ENCODE data around the gene ZNF521. TPM values are rescaled to one million over a fixed set of nuclear protein-coding genes. Genes with fewer than 3 reads are reported as not detected.

The ZNF521 gene
- total RNA-seq, 1 experiment from 2014 or later, result 5.1 TPM

DNA sequence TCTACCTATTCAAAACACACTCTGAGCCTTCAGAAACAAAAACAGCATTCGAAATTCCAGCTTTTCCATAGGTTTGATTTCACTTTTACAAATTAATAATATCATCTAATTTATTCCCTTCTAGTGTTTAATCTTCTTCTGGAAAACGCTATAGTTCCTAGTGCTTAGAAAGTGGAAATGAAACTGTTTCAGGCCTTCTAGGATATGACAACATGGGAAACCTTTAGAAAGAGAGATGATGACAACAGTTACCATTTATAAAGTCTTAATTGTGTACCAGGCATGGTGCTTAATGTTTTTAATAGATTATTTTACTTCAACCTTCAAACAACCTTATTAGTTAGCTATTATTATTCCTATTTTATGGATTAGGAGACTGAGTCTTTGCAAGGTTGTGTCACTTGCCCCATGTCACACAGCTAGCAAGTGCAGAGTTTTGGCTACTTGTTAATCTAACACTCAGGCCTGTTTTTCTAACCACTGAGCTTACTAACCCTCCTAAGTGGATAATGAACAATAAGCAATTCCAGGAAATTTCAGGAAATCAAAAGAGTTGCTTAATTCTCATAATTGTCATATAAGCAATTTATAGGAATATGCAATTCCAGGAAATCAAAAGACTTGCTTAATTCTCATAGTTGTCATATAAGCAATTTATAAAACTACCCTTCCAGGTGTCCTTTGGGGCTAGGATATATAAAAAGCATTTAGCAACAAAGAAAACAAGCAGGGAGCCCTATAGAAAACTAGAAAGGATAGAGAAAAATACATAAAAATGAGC, 206.0 kb downstream of the ZNF521 start:
- Histone ChIP-seq H3K36me3 (replicated peaks; ENCODE audit: control insufficient read depth, insufficient read depth, low read length) (no peaks in the 10 kb centered on the region), H3K27me3 (ENCODE audit: control insufficient read depth, insufficient read depth, low read length) (no peaks in the 10 kb centered on the region), H3K4me3 (ENCODE audit: insufficient read depth, low read depth, low read length) (no peak overlapping the region)
- no peak for DNase-seq

DNA sequence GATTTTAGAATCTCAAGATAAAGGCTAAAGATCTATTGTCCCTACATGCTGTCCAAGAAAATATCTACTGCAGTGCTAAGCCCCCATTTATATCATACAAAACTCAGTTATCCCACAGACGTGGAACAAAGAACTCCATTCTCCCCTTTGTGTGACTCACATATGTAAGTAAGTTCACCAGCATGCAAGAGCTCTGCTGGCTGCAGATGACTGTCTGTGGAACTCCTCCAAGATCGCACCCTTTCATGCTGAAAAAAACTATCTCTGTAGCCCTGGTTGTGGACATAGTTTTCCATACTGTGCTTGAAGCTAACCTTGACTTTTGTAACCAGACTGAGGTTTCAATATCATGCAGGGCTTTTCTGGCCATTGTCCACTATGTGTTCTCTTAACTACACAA, 207.1 kb downstream of the ZNF521 start:
- no peak for DNase-seq
- H3K27me3 ChIP-seq (ENCODE audit: control insufficient read depth, insufficient read depth, low read length), result no peaks in the 10 kb centered on the region
- H3K4me3 ChIP-seq (ENCODE audit: insufficient read depth, low read depth, low read length), result no peak overlapping the region
- H3K36me3 ChIP-seq (replicated peaks; ENCODE audit: control insufficient read depth, insufficient read depth, low read length), result no peaks in the 10 kb centered on the region

DNA sequence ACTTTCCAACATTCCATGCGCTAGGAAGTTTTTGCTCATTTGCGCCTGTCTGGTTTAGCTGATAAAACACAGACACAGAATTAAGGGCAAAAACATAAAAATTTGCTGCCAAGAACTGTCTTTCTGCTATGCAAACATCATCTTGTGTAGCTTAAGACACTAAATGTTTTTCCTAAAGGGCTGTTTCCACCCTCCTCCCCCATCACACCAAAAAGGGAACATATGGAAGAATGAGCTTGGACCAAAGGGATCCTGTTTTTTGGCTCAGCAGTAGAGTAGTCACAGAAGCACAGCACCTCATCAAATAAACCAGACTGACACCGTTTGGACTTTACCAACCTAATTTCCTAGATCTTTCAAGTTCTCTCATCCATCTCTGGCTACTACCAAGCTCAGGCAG, 210.1 kb downstream of the ZNF521 start:
- Histone ChIP-seq H3K4me3 (ENCODE audit: insufficient read depth, low read depth, low read length) (no peak overlapping the region), H3K36me3 (replicated peaks; ENCODE audit: control insufficient read depth, insufficient read depth, low read length) (no peaks in the 10 kb centered on the region), H3K27me3 (ENCODE audit: control insufficient read depth, insufficient read depth, low read length) (no peaks in the 10 kb centered on the region)
- no peak for DNase-seq

DNA sequence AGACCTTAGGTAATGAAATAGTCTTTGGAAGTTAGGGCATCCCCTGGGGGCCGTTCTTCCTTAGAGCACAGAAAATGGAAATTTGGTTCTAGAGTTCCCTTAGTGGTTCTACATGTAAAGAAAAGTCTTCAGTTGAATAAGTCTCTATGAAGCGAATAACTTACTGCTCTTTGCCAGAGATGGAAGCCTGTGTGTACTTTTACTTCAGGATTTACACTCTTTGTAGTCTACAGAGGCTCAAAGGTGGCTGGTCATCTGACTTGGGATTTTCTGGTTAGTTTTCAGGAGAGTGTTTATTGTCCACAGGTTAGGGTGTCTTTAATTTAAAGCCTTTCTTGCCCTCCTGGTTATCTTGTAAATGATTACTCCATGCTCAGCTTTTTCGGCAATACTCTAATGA, 210.6 kb downstream of the ZNF521 start:
- DNase-seq, result peak; percentile 6
- Histone ChIP-seq H3K27me3 (ENCODE audit: control insufficient read depth, insufficient read depth, low read length) (no peaks in the 10 kb centered on the region), H3K36me3 (replicated peaks; ENCODE audit: control insufficient read depth, insufficient read depth, low read length) (no peaks in the 10 kb centered on the region), H3K4me3 (ENCODE audit: insufficient read depth, low read depth, low read length) (no peak overlapping the region)

DNA sequence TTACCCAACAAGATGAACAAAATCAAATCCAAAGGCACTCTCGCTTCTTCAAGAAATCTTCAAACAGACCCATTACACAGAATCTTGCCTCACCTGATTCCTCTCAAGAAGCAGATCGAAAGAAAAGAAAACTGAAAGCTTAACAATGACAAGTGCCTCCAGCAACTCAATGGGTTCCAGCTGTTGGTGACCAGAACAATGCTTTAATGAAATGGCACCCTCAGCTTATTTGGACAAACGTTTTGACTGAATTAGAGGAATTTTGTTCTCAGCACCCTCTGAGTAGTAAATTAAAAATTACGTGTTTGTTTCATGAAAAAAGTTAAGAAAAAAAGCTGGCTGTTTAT, 211.0 kb downstream of the ZNF521 start:
- no peaks in the 10 kb centered on the region for H3K36me3 ChIP-seq (replicated peaks; ENCODE audit: control insufficient read depth, insufficient read depth, low read length)
- no peaks in the 10 kb centered on the region for H3K27me3 ChIP-seq (ENCODE audit: control insufficient read depth, insufficient read depth, low read length)
- DNase-seq, result no peak
- H3K4me3 ChIP-seq (ENCODE audit: insufficient read depth, low read depth, low read length), result no peak overlapping the region

DNA sequence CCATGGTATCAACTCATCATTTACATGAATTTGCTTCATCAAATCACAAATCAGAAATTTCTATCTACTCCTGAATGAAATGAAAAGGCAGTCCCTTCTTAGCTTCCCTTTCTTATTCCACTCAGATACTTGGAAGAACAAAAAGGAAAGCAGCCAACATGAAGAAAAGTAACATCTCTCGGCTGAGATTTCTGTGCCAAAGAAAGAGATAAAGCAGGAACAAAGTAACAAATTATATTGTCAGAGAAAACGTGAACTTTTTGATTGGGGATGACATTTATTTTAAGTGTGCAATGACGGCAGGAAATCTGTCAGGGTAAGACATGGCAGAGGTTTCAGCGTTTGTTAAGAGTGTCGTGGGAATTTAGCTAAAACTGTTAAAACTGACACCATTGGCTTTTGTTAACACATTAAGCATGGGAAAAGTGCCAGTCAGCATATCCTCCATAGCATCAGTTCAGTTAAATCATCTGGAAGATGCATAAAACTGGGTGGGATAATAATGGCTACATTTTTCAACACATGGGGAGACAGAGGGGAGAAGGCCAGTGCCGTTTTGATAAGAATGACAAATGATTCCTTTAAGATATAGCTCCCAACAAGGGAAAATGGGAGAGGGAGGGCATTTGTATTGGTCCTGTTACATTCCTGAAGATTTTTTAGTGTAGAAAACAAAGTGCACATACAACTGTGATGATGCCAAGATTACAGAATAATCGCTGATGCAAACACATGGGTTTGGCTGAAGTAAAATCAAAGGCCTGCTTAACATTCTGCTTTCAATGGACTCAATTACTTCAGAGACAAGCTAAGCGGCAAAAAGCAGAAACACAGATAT, 211.6 kb downstream of the ZNF521 start:
- no peak for DNase-seq
- no peaks in the 10 kb centered on the region for H3K36me3 ChIP-seq (replicated peaks; ENCODE audit: control insufficient read depth, insufficient read depth, low read length)
- no peak overlapping the region for H3K4me3 ChIP-seq (ENCODE audit: insufficient read depth, low read depth, low read length)
- H3K27me3 ChIP-seq (ENCODE audit: control insufficient read depth, insufficient read depth, low read length), result no peaks in the 10 kb centered on the region

DNA sequence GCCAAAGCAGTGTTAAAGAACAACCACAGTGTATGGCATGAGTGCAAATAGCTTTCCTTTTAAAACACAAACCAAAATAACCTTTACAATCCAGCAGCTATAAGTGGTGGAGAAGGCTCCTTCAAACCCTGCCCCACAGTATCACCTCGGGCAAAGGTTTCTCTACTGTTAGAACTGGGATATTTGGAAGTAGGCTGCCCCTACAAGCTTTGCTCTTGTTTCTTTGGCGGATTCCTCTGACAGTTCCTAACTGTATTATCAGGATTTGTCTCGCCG, 214.8 kb downstream of the ZNF521 start:
- H3K36me3 ChIP-seq (replicated peaks; ENCODE audit: control insufficient read depth, insufficient read depth, low read length), result no peaks in the 10 kb centered on the region
- no peak overlapping the region for H3K4me3 ChIP-seq (ENCODE audit: insufficient read depth, low read depth, low read length)
- H3K27me3 ChIP-seq (ENCODE audit: control insufficient read depth, insufficient read depth, low read length), result no peaks in the 10 kb centered on the region
- DNase-seq, result no peak

DNA sequence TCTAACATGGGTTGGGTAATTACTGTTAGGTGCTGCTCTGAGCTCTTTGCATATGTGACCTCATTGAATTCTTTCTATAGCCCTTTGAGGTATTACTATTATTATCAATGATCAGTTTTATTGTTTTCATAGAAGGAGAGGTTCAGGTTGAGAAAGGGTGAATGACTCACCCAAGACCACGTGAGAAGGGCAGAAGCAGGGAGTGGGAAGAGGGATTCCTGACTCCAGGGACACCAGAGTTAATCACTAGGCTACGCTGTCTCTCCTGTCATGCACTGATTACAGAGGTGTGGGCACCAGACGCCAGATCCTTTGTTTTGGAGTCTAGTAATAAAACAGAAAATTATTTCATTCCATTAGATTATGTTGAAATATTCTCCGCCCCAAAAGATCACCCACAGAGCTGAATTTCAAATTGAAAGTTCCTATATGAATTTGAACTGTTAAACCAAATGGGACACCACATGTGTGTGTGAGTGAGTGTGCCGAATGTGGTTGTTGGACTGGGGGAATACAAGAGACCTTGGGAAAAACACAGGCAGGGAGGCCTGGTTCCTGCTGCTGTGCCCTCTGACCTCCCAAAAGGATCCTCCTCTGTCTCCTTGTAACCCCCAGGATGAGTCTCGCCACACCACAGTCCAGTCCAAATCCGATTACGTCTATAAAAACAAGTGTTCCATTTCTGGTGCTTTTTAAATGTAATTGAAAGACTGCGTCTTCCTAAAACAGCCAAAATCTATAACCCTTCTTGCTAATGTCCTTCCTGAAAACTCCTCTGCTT, 215.4 kb downstream of the ZNF521 start:
- no peak overlapping the region for H3K4me3 ChIP-seq (ENCODE audit: insufficient read depth, low read depth, low read length)
- no peak for DNase-seq
- no peaks in the 10 kb centered on the region for H3K27me3 ChIP-seq (ENCODE audit: control insufficient read depth, insufficient read depth, low read length)
- H3K36me3 ChIP-seq (replicated peaks; ENCODE audit: control insufficient read depth, insufficient read depth, low read length), result no peaks in the 10 kb centered on the region

DNA sequence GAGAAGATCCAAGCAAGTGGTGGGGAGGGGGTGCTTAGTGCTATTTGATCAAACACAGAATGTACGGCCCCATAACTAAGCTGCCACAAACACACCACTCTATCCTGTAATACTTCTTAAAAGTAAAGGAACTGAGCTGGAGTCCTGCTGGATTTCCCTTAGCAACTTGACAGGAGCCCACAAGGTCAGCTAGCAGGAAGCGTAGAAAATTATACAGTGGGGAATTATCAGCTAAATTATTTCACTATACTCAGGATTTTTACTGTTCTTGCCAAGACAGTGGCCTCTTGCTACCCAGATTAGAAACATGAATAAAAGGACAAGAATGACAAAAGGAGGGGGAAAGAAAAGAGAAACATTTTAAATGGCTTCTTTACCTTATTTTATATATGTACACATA, 217.1 kb downstream of the ZNF521 start:
- Histone ChIP-seq H3K27me3 (ENCODE audit: control insufficient read depth, insufficient read depth, low read length) (no peaks in the 10 kb centered on the region), H3K4me3 (ENCODE audit: insufficient read depth, low read depth, low read length) (no peak overlapping the region), H3K36me3 (replicated peaks; ENCODE audit: control insufficient read depth, insufficient read depth, low read length) (no peaks in the 10 kb centered on the region)
- no peak for DNase-seq

DNA sequence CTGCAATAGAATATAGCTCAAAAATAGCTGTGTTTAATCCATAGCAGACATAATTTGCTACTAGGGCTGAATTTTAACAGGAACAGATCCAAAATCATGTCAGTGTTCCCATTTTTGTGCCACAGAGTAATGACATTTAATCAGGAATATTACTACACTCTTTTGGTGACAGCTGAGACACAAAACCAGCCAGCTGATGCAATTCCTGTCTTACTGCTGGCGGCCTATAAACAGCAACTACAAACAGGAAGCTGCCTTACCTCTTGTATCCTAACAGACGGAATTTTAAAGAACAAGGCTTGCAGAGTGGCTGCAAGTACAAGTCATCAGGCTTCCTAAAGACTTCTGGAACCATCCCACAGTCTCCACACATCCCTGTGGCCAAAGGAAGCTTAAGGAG, 218.1 kb downstream of the ZNF521 start:
- no peak overlapping the region for H3K4me3 ChIP-seq (ENCODE audit: insufficient read depth, low read depth, low read length)

DNA sequence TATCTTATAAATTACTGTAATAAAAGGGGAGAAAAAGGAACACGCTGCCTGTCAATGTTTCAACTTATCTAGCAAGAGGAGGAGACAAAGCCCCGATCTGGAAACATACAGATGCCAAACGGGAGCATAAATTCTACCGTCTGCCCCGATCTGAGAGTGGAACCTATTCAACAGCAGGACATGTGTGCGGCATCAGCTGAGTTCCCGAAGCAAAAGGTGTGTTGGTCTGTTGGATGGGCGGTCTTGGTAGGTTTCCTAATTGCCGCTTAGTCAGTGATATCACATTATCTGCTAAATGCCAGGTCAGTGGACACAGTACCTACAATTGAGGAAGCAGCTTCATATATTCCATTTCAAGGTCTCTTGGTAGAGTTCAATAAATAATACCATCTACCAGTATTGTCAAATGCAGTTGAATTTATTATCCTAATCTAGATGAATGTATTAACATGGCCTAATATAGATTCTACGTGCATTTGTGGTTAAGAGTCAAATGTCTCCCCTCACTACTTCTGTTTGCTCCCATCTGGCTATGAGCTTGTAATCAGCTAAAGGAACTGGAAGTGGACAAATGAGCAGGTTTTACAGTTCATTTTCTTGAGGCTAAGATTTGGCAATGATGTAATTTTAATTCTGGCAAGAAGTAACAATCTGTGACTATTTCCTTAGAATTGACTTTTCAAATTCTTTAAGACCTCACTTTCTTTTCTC, 219.0 kb downstream of the ZNF521 start:
- no peaks in the 10 kb centered on the region for H3K27me3 ChIP-seq (ENCODE audit: control insufficient read depth, insufficient read depth, low read length)
- no peaks in the 10 kb centered on the region for H3K36me3 ChIP-seq (replicated peaks; ENCODE audit: control insufficient read depth, insufficient read depth, low read length)
- no peak for DNase-seq

More for the DNA sequence above, 218.1 kb downstream of the ZNF521 start:
- no peaks in the 10 kb centered on the region for H3K36me3 ChIP-seq (replicated peaks; ENCODE audit: control insufficient read depth, insufficient read depth, low read length)
- H3K27me3 ChIP-seq (ENCODE audit: control insufficient read depth, insufficient read depth, low read length), result no peaks in the 10 kb centered on the region
- no peak for DNase-seq

DNA sequence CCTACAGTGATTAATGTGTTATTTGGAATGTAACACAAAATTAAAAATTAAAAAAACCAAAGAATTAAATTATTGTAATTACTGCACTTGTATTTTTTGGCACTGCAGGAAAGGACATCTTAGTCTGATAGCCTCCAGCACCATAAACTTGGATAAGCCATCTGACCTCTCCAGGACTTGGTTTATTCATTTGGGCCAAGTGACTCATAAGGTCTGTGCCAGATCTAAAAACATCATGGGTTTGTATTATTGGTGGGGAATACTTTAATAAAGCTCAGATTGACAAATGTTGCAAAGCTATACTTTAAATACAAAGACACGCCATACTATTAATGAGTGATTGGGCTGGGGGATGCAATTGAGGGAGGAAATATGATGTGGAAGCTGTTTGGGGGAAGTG, 225.2 kb downstream of the ZNF521 start:
- no peak for DNase-seq
- H3K27me3 ChIP-seq (ENCODE audit: control insufficient read depth, insufficient read depth, low read length), result no peaks in the 10 kb centered on the region
- no peaks in the 10 kb centered on the region for H3K36me3 ChIP-seq (replicated peaks; ENCODE audit: control insufficient read depth, insufficient read depth, low read length)
- no peak overlapping the region for H3K4me3 ChIP-seq (ENCODE audit: insufficient read depth, low read depth, low read length)

More for the DNA sequence above, 219.0 kb downstream of the ZNF521 start:
- no peak overlapping the region for H3K4me3 ChIP-seq (ENCODE audit: insufficient read depth, low read depth, low read length)

DNA sequence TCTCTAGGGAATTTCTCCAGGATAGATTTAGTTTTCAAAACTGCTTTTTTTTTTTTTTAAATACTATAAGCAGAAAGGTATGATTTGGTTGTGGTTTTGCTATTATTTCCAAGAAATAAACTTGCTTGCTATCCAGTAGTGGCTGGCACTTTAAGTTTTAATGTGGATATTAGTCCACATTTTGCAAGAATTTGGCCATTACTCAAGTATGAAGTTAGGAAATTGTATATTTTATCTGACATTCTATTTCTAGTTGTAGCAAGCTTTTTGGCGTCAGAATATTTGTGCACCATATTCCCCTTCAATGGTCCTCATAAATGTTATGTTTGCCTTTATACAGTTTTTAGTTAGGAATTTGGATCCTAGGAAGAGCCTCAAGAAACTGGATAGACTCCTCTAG, 226.3 kb downstream of the ZNF521 start:
- no peak for DNase-seq
- Histone ChIP-seq H3K4me3 (ENCODE audit: insufficient read depth, low read depth, low read length) (no peak overlapping the region), H3K36me3 (replicated peaks; ENCODE audit: control insufficient read depth, insufficient read depth, low read length) (no peaks in the 10 kb centered on the region), H3K27me3 (ENCODE audit: control insufficient read depth, insufficient read depth, low read length) (no peaks in the 10 kb centered on the region)

DNA sequence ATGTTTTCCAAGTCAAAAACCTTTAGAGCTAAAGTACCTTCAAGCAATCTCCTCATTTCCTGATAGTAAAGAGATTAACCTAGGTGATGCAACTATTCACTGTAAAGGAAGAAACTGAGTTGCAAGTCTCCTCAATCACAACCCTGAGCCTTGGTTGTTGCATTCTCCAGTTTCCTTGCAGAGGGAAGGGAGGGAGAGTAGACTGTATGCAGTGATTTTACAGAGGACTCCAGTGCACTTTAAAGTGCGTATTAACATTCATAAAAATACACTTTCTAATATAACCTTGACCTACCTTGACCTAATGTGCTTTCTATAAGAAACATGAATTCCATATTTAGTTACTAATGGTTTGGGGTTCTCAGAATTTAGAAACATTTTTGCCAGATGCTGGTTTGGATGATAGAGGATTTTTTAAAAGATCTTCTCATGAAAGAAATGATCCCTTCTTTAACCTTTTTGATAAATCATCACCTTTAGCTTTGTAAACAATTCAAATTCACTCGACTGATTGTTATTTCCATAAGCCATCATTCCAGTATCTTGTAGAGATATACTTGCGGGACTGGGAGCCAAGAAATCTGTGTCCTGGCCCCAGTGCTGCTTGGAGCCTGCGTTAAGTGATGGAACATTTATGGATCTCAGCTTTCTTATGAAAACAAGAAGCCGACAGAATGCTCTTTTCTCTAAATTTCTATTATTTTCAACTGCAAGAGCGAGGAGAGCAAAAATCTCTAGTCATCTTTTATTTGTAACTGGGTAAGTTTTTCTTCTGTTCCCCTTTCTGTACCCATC, 228.3 kb downstream of the ZNF521 start:
- no peak for DNase-seq
- no peaks in the 10 kb centered on the region for H3K36me3 ChIP-seq (replicated peaks; ENCODE audit: control insufficient read depth, insufficient read depth, low read length)
- no peaks in the 10 kb centered on the region for H3K27me3 ChIP-seq (ENCODE audit: control insufficient read depth, insufficient read depth, low read length)
- H3K4me3 ChIP-seq (ENCODE audit: insufficient read depth, low read depth, low read length), result no peak overlapping the region

Data from H7 (cell line).